KMS-11 (cell line): ENCODE data around the gene NUP188.

Experiments used
- H2AFZ ChIP-seq: fragments of 200-600 bp; sonication (generic); 2 replicates; pipeline ENCODE4 v1.6.1; 2016; ENCODE audit warnings: antibody characterized with exemption, mixed run types, low read depth
- H3K27ac ChIP-seq: fragments of 200-600 bp; sonication (generic); 2 replicates; pipeline ENCODE4 v1.6.1; 2016; ENCODE audit warnings: mild to moderate bottlenecking, mixed run types
- H3K27me3 ChIP-seq: fragments of 200-600 bp; sonication (generic); 2 replicates; pipeline ENCODE4 v1.6.1; 2017; ENCODE audit warnings: mild to moderate bottlenecking, low read depth, mixed run types, moderate library complexity; ENCODE audit not compliant: insufficient read depth
- H3K36me3 ChIP-seq: fragments of 200-600 bp; sonication (generic); 2 replicates; pipeline ENCODE4 v1.6.1; 2017; ENCODE audit warnings: mild to moderate bottlenecking, mixed run types; ENCODE audit not compliant: insufficient read depth
- H3K4me1 ChIP-seq: fragments of 200-600 bp; sonication (generic); 2 replicates; pipeline ENCODE4 v1.6.1; 2016; ENCODE audit warnings: mild to moderate bottlenecking, low read depth, mixed run types; ENCODE audit not compliant: poor library complexity, severe bottlenecking
- H3K4me2 ChIP-seq: fragments of 200-600 bp; sonication (generic); 2 replicates; pipeline ENCODE4 v1.7.0; 2016; ENCODE audit warnings: mild to moderate bottlenecking, mixed run types
- H3K4me3 ChIP-seq: fragments of 200-600 bp; sonication (generic); IDR thresholded peaks from 2 replicates; pipeline ENCODE4 v1.6.1; 2017; ENCODE audit warnings: low read depth, low read length, mixed read lengths; ENCODE audit not compliant: insufficient read depth
- H3K79me2 ChIP-seq: fragments of 200-600 bp; sonication (generic); 2 replicates; pipeline ENCODE4 v1.6.1; 2016; ENCODE audit warnings: low read depth, mixed run types; ENCODE audit not compliant: insufficient read depth
- H3K9ac ChIP-seq: fragments of 200-600 bp; sonication (generic); 2 replicates; pipeline ENCODE4 v1.6.1; 2016; ENCODE audit warnings: mild to moderate bottlenecking, mixed run types
- H4K20me1 ChIP-seq: fragments of 200-600 bp; sonication (generic); 2 replicates; pipeline ENCODE4 v1.6.1; 2016; ENCODE audit warnings: mild to moderate bottlenecking, mixed run types; ENCODE audit not compliant: insufficient read depth
- CTCF ChIP-seq: fragments of 200-600 bp; sonication (generic); conservative IDR thresholded peaks from 2 replicates; pipeline ENCODE4 v1.6.1; 2017; ENCODE audit warnings: low read depth, mild to moderate bottlenecking, antibody characterized with exemption, low read length, moderate library complexity, mixed read lengths

NUP188 gene

GRCh38 chr9:129027224-129027684, 79.8 kb downstream of the NUP188 start:
- H4K20me1 ChIP-seq: no peaks in the 10 kb centered on the region
- TF ChIP-seq CTCF: no peak
- peaks cover 51% of the 10 kb centered on the region for H3K4me1 ChIP-seq
- H3K36me3 ChIP-seq: no peaks in the 10 kb centered on the region
- H3K4me3 ChIP-seq: no peak overlapping the region
- no peaks in the 10 kb centered on the region for H3K27me3 ChIP-seq
- peak overlapping the region; percentile 22; the same call in 1 of the 2 replicates for H2AFZ ChIP-seq
- H3K9ac ChIP-seq: peak overlapping the region; percentile 58; the same call in 1 of the 2 replicates
- H3K4me2 ChIP-seq: peak overlapping the region; percentile 98
- H3K79me2 ChIP-seq: peaks cover 51% of the 10 kb centered on the region
- H3K27ac ChIP-seq: peak overlapping the region; percentile 46

- H4K20me1 ChIP-seq: no peaks in the 10 kb centered on the region
- H3K79me2 ChIP-seq: peaks cover 46% of the 10 kb centered on the region
- H3K27ac ChIP-seq: peak overlapping the region; percentile 46
- peak overlapping the region; percentile 22; the same call in 1 of the 2 replicates for H2AFZ ChIP-seq
- peaks cover 46% of the 10 kb centered on the region for H3K4me1 ChIP-seq
- no peak overlapping the region for H3K4me3 ChIP-seq
- H3K36me3 ChIP-seq: no peaks in the 10 kb centered on the region
- peak overlapping the region; percentile 98 for H3K4me2 ChIP-seq
- H3K9ac ChIP-seq: peak overlapping the region; percentile 58; the same call in 1 of the 2 replicates
- TF ChIP-seq CTCF: no peak
- H3K27me3 ChIP-seq: no peaks in the 10 kb centered on the region
These were observed 80.2 kb downstream of the NUP188 start for GRCh38 chr9:129027685-129028191.

- Histone ChIP-seq H3K36me3 (no peaks in the 10 kb centered on the region), H3K4me1 (peaks cover 40% of the 10 kb centered on the region), H3K79me2 (peaks cover 40% of the 10 kb centered on the region), H3K4me3 (no peak within 1 kb of the TSS), H2AFZ (peak within 1 kb of the TSS; percentile 22), H3K4me2 (peak within 1 kb of the TSS; percentile 98), H3K27me3 (no peaks in the 10 kb centered on the region), H4K20me1 (no peaks in the 10 kb centered on the region), H3K9ac (peak within 1 kb of the TSS; percentile 58; the same call in 1 of the 2 replicates), H3K27ac (peak within 1 kb of the TSS; percentile 46)
- TF ChIP-seq CTCF: peak; percentile 78
These were observed 80.9 kb downstream of the NUP188 start, which contains the start of gene SH3GLB2 for GRCh38 chr9:129028192-129028966. Gene SH3GLB2 (minus strand): TSS chr9:129028331. CDS start chr9:129028154, 177 bp downstream.

- peaks cover 24% of the 10 kb centered on the region for H3K4me1 ChIP-seq
- TF ChIP-seq CTCF: no peak
- no peaks in the 10 kb centered on the region for H4K20me1 ChIP-seq
- no peak overlapping the region for H3K4me2 ChIP-seq
- no peak overlapping the region for H3K27ac ChIP-seq
- no peaks in the 10 kb centered on the region for H3K36me3 ChIP-seq
- no peak overlapping the region for H3K4me3 ChIP-seq
- no peak overlapping the region for H2AFZ ChIP-seq
- no peaks in the 10 kb centered on the region for H3K27me3 ChIP-seq
- H3K9ac ChIP-seq: no peak overlapping the region
- H3K79me2 ChIP-seq: peaks cover 23% of the 10 kb centered on the region
These were observed 82.7 kb downstream of the NUP188 start for GRCh38 chr9:129030191-129030590.
